GOT3 (cell line): ENCODE measurements around the gene NDUFS7.

Experiments used
- DNase-seq: peaks from one replicate; lab custom pipeline; 2025; ENCODE audit warnings: mixed read lengths; lab: John Stamatoyannopoulos, UW

NDUFS7 gene

DNA sequence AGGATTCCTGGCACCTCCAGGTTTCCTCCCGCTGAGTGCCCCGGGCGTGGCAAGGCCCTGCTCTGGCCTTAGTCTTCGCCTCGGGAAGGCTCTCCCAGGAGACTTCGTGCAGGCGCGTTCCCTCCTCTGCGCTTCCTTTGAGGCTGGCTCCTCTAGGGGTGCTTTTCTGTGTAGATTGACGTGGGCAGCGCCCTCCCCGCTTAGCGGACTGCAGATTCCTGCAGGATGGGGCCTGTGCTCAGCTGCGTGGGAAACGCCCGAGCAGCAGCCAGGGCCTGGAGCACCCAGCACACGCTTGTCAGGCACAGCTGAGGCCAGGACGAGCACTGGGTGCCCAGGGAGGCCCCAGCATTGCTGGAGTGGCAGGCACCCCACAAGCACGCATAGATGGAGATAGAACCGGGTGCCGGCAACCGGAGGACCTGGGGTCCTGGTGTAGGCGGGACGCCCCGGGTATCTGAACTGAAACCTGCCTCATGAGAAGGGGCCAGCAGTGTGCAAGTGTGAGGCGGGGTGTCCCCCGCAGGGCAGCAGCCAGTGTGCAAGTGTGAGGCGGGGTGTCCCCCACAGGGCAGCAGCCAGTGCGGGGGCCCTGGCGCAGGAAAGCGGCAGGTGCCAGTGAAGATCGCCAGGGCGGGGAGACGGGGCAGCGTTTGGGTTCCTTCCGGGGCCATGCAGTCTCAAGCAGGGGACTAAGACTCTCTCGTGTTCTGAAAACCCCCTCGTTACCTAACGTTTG lies 3.4 kb downstream of the NDUFS7 start:
- no peak for DNase-seq

DNA sequence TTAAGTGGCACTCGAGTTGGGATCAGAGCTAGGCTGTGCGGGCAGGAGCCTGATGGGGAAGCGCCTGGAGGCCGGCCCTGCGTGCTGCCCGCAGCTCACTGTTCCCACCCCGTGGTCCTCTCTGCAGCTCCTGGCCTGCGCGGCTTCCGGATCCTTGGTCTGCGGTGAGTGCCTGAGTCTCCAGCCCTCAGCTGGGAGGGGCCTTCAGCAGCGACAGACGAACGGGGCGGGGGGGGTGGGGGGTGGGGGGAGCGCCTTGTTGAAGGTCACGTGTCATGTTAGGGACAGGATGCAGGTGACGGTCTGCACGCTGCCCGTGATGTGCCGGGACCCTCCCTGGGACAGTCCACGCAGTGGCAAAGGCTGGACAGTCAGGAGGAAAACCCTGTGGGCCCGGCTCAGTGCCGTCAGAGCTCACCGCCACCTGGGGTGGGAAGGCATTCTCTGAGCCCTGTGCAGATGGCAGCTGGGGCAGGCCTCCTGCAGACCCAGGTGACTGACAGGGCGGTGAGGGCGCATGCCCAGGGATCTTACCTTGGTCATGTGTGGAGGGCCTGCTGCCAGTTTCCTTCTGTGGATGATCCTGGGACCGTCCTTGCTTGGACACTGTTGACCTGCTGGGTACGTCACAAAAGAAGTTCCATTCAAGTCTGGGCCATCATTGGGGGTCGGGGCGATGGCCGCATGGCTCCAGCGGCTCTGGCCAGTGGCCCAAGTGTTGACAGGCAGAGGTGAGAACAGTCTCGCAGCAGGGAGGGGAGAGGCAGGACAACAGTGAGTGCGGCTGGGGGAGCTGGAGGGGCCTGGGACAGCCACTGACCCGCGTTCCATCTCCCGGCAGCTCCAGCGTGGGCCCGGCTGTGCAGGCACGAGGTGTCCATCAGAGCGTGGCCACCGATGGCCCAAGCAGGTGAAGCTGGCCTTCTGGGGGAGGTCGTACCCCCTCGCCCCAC lies 4.3 kb downstream of the NDUFS7 start:
- DNase-seq, result no peak

DNA sequence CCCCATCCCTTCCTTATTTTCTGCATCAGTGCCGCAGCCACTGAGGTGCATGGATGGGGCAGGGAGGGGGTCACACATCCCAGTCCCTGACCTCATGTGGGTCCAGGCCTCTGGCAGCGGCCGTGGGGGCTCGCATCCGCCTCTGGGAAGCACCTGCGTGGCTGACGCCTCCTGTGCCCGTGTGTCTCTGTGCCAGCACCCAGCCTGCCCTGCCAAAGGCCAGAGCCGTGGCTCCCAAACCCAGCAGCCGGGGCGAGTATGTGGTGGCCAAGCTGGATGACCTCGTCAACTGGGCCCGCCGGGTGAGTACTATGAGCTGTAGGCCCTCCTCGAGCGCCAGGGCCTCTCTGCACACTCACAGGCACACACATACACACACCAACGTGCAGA lies 4.9 kb downstream of the NDUFS7 start:
- no peak for DNase-seq

DNA sequence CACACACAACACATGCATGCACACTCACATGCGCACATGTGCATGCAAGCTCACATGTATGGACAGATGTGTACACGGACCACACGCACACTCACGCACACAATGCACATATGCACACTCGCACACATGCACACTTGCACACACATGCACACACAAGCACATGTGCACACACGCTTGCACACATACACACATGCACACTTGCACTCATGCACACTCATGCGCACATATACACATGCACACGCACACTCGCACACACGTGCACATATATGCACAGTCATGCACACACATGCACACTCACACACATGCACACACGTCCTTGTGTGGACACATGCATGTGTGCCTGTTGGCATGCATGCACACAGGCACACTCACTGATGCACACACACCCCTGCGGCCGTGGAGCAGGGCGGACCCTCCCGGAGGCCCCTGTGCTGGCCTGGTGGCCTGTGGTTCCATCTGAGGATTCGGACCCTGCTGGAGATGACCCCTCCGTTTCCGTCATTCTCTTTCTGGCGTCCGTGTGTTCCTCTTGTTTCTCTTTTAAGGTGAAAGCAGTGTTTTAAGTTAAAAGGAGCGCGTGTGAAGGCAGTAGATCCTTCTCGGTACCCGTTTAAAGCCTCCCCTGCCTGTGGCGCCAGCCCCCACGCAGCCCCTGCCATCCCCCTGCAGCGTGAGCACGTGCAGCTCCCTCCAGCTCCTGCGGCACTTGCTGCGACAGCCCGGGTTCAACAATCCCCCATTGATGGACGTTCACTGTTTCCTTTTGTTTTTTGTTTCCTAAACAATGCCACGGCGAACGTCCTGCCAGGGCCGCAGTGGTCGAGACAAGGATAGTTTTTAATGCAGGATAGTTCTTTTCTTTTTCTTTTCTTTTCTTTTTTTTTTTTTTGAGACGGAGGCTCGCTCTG lies 5.6 kb downstream of the NDUFS7 start:
- no peak for DNase-seq

DNA sequence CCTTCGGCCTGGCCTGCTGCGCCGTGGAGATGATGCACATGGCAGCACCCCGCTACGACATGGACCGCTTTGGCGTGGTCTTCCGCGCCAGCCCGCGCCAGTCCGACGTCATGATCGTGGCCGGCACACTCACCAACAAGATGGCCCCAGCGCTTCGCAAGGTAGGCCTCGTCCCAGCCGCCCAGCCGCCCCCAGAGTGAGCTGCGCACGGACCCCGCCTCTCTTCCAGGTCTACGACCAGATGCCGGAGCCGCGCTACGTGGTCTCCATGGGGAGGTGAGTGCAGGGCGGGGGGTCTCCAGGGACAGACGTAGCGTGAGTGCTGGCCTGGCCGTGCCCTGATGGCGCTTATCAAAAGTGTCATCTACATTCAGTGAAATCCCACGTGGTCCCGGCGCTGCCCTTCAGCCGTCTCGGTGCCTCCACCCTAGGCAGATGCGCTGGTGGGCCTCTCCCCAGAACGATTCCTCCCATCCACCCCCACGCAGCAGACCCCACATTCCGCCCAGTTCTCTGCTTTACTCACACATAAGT lies 7.2 kb downstream of the NDUFS7 start:
- no peak for DNase-seq

DNA sequence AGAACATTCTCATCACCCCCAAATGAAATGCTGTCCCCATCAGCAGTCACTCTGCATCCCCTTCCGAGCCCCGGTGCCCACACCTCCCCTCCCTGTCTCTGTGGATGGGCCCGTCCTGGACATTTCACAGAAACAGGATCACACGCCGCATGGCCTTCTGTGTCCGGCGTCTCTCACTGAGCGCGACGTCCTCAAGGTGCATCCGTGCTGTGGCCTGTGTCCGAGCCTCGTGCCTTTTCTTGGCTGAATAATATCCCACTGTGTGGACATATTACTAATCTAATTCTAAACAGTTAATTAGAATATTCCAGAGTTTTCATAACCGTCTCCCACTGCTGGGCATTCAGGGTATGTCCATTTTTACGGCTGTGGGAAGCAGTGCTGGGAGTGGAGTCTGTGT lies 8.7 kb downstream of the NDUFS7 start:
- DNase-seq, result no peak

DNA sequence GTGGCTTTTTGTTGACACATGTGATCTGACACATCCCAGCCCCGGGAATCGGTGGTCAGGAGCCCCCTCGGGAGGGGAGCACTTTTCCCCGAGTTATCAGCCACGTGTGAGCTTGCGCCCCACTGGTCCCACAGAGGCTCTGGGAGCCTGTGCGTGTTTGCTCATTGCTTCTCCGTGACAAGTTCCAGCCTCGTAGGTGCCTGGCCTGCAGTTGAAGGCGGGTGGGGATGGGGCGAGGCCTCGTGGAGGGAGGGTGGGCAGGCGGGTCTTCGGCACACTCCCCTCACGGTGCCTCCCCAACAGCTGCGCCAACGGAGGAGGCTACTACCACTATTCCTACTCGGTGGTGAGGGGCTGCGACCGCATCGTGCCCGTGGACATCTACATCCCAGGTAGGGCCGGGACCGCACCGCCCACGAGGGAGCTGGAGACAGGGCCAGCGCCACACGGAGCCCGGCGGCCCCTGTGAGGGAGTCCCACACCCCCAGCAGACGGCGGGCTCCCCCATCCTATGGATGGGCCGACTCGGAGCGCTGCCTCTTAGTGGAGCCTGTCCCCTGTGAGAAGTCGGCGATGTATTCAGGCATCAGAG lies 9.3 kb downstream of the NDUFS7 start:
- no peak for DNase-seq

DNA sequence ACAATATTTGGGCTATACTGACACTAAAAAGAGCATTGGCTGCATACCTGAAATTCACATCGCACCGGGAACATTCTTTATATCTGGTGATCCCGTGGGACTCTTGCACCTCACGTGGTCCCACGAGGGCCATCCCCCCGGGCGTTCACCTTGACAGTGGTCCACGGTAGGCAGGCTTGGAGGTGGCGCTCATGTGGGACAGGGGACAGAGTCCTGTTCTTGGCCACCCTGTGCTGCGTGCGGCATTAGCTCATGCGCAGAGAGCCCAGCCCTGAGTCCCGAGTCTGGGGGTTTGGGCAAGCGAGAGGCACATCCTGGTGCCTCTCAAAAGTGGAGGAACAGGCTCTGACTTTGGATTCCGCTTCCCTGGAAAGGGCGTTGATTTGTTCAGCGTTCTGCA lies 10.1 kb downstream of the NDUFS7 start:
- DNase-seq, result no peak

DNA sequence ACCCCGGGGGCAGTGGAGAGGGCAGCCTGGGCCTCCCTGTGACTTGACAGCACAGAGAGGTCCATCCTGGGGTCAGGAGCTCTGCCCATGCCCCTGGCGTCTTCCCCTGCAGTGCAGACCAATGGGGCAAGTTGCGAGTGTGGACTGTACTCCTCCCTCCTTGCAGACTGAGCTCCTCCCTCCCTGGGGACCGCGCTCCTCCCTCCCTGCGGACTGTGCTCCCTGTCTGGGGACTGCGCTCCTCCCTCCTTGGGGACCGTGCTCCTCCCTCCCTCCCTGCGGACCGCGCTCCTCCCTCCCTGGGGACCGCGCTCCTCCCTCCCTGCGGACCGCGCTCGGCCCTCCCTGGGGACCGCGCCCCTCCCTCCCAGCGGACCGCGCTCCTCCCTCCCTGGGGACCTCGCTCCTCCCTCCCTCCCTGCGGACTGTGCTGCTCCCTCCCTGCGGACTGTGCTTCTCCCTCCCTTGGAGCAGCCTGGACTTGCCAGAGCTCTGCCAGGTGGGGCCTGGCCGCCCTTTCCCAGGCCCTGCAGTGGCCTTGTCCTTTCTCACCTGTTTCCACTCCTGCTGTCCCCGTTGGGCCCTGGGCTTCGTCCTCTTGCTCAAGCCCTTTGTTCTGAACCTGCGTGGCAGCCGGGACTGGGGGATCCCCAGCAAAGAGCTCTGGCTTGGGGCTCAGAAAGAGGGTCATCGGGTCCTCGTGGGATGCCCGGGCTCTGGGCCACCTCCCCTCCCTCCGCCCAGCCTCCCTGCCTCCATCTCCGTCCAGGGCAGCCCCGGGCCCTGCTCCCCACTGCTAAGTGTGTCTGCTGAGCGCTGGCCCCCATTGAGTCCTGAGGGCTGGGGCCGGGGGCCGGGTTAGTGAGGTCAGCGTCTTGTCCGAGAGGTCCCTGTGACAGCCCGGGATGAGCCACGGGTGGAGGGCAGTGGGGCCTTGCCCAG lies 10.8 kb downstream of the NDUFS7 start:
- no peak for DNase-seq

DNA sequence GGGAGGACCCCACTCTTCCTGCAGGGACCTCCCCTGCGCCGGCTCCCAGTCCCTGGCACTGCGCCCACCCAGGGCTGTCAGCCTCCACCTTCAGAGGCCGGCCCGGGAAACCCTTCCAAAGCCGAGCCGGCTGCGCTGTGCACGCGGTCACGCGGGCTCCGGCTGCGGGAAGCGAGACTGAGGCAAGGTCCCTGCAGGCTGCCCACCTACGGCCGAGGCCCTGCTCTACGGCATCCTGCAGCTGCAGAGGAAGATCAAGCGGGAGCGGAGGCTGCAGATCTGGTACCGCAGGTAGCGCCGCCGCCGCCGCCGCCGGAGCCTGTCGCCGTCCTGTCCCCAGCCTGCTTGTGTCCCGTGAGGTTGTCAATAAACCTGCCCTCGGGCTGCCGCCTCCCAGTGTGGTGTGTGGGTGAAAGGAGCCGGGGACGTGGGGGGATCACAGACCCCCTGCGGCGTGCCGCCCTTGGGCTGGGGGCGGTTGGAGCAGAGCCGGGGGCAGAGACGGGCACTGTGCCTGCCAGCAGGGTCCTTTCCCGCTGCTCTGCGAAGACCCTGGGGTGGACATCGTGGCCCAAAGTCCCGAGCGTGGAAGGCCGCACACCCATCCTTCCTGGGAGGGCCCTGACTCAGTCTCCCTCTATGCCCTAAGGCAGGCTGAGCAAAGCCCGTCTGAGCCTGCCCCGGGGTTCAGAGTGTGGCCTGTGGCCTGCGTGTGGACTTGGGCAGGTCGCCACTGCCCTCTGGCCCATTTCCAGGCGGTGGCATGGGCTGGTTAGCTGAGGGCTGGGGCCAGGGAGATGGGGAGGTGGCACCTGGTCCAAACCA lies 11.7 kb downstream of the NDUFS7 start:
- DNase-seq, result no peak

DNA sequence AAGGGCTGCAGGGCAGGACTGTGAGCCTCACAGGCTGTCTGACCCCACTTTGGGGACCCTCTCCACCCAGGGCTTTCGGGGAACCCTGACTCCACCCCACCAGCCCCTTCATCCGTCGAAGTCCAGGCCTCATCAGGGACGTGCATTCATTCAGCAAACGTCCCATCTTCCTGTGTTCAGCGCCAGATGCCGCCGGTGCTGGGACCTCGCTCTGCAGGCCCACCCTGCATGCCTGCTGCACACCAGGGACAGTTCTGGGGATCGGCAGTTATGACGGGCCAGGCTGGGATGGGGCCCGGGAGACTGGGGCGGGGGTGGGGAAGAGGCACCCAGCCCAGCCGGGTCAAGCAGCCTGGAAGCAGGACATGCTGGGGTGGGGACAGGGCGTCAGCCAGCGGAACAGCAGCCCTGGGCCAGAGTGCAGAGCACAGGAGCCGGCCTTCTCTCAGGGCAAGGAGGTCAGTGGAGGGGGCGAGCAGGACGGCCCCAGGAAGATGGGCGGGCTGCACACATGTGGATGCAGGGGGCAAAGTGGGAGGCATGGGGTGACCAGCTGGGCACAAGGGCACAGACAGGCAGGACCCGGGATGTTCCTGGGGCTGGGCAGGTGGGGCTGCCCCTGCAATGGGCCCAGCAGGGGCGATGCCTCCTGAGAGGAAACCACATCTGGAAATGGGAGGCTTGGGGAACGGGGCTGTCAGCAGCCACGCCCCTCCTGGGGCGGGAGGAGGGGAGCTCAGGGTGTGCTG lies 12.5 kb downstream of the NDUFS7 start:
- no peak for DNase-seq

DNA sequence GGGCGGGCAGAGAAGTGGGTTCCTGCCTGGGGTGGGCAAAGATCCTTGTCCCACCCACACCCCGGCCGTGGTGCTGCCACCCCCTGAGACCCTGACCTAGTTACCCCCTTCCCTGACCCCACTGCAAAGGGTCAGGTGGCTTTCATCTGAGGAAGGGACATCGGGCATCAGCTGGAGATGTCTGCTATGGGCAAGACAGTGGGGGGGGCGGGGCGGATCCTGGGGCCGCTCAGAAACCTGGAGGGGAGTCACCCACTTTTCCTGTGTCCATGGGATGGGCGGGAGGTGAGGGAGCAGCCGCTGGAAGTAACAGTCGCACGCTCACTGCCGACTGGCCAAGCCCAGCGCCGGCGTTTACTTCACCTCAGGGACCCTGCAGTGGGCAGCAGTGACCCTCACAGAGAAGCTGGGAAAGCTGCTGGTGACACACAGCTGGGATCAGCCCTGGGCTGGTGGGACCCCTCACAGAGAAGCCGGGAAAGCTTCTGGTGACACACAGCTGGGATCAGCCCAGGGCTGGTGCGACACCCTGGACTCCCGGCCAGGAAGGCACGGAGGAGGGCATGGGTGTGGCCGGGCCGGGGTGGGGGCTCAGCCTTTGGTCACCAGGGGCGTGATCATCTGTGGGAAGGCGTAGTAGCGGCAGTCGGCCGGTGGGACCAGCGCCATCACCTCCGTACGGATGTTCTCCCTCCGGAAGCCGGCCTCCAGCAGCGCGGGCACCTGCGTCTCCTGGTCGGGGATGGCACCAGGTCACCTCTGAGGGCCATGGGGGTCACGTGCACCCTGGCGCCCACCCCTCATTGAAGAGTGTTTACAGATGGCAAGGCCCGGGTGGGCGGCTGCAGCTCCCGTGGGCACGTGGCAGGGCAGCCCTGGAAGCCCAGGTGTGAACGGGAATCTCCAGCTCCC lies 13.3 kb downstream of the NDUFS7 start:
- no peak for DNase-seq

DNA sequence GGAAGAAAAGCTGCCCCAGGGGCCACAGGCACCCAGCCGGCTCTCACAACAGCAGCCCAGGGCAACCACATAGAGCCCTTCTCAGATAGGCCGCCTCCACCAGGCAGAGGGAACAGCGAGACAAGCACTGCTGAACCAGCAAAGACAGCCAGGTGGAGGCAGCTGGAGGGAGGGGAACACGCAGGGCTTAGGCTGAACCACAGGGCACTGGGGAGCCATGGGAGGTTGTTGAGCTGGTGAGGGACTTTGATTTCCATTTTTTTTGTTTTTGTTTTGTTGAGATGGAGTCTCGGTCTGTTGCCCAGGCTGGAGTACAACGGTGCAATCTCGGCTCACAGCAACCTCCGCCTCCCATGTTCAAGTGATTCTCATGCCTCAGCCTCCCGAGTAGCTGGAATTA lies 14.1 kb downstream of the NDUFS7 start:
- no peak for DNase-seq

DNA sequence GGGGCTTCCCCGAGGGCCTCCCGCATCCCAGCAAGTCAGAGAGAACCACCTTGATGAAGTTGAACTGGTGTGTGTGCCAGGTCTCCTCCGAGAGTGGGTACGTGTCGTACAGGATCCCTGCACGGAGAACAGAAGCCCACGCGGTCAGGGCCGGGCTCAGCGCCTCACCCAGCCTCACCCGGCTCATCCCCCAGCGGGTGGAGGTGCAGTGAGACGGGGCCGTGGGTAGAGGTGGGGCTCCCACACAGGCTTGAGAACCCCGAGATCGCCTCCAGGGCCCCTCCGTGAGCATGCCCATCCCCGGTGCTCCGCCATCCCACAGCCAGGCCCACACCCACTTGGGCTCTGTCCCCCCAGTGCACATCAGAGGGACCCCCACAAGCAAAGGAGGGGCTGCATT lies 15.4 kb downstream of the NDUFS7 start:
- DNase-seq, result no peak

DNA sequence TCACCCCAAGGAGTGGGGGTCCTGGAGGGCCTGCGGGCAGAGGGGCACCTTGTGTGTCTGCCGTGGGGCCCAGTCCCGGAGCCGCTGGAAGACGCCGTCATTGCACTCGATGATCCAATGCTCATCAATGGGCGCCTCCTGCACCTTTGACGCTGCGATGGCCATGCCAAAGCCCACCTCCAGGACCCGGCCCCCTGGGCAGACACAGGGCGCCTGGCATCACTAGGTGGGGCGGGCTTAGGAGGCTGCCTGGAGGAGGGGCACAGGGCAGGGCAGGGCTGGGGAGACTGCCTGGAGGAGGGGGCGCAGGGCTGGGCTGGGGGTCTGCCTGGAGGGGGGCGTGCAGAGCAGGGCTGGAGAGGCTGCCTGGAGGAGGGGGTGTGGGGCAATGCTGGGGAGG lies 16.0 kb downstream of the NDUFS7 start:
- DNase-seq, result no peak

DNA sequence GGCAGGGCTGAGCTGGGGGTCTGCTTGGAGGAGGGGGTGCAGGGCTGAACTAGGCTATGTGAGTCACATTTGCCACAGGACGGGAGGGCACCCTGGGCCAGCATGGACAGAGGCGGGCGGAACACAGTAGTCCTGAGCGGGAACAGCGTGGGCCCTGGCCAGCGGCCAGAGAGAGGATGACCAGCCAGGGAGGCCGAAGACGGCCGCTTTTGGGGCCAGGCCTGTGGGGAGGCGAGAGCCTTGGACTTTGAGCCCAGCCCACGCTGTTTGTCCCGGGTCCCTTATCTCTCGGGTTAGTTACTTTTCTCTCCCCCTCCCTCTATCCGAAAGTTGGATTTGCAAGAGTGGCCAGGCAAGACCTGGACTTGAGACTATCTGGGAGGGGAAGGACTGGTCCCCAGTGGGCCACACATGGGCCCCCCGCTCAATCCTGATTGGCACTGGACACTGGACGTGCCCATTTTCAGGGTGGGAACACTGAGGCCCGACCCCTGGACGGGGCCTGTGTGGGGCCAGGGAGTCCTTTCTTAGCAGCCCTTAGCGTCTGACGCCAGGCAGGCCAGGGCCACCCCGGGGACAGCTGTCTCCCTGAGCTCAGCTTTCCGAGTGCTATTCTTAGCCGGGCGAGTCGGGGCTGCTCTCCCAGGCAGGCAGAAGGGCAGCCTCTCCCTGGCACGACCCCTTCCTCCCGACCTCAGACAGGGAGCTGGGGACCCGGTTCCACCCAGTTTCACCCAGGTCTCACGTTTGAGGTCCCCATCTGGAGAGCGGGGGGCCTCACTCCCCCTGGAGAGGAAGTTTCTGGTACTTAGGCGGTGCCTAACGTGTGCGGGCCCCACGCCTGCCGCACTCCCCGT lies 16.8 kb downstream of the NDUFS7 start:
- DNase-seq, result no peak
